SK-N-SH treated with all-trans-retinoic acid at 6 μM for 48 hours (cell line): ENCODE results near the gene TBXA2R.

Source experiments
- ARNTL ChIP-seq: fragments of 450-650 bp; formaldehyde crosslinking; IDR thresholded peaks from 2 replicates; pipeline ENCODE4 v1.5.0; 2020; ENCODE audit warnings: low read depth, mild to moderate bottlenecking, moderate library complexity, borderline replicate concordance
- ESRRG ChIP-seq: fragments of 250-450 bp; sonication (Bioruptor Pico); IDR thresholded peaks from 2 replicates; pipeline ENCODE4 v1.6.1; 2021; ENCODE audit warnings: mild to moderate bottlenecking
- RARB ChIP-seq: fragments of 250-450 bp; sonication (Bioruptor Pico); IDR thresholded peaks from 2 replicates; pipeline ENCODE4 v1.8.0; 2021; ENCODE audit warnings: mild to moderate bottlenecking, moderate library complexity
- SNAI2 ChIP-seq: fragments of 250-450 bp; sonication (Bioruptor Pico); IDR thresholded peaks from 2 replicates; pipeline ENCODE4 v1.5.0; 2020; ENCODE audit warnings: mild to moderate bottlenecking, moderate library complexity
- TCF4 ChIP-seq: fragments of 250-450 bp; sonication (Bioruptor Pico); IDR thresholded peaks from 2 replicates; pipeline ENCODE4 v1.8.0; 2021; ENCODE audit warnings: mild to moderate bottlenecking, moderate library complexity, borderline replicate concordance
- ZC3H10 ChIP-seq: fragments of 250-450 bp; sonication (Bioruptor Pico); IDR thresholded peaks from 2 replicates; pipeline ENCODE4 v1.5.1; 2021; ENCODE audit warnings: mild to moderate bottlenecking, moderate library complexity
- ZFP3 ChIP-seq: fragments of 250-450 bp; sonication (Bioruptor Pico); IDR thresholded peaks from 2 replicates; pipeline ENCODE4 v1.5.0; 2020; ENCODE audit warnings: mild to moderate bottlenecking, moderate library complexity
- ZFP30 ChIP-seq: fragments of 450-650 bp; formaldehyde crosslinking; IDR thresholded peaks from 2 replicates; pipeline ENCODE4 v1.5.0; 2022; ENCODE audit warnings: mild to moderate bottlenecking, moderate library complexity
- ZNF70 ChIP-seq: fragments of 450-650 bp; formaldehyde crosslinking; IDR thresholded peaks from 2 replicates; pipeline ENCODE4 v1.5.0; 2020; ENCODE audit warnings: mild to moderate bottlenecking, moderate library complexity
- ZNF8 ChIP-seq: fragments of 450-650 bp; formaldehyde crosslinking; IDR thresholded peaks from 2 replicates; pipeline ENCODE4 v1.5.0; 2020; ENCODE audit warnings: mild to moderate bottlenecking, moderate library complexity
- TF ChIP-seq, protein P1 (sequence below): fragments of 250-450 bp; sonication (Bioruptor Pico); IDR thresholded peaks from 2 replicates; pipeline ENCODE4 v1.8.0; 2020; ENCODE audit warnings: mild to moderate bottlenecking, moderate library complexity, borderline replicate concordance
- TF ChIP-seq, protein P2 (sequence below): fragments of 250-450 bp; sonication (Bioruptor Pico); IDR thresholded peaks from 2 replicates; pipeline ENCODE4 v1.5.1; 2020; ENCODE audit warnings: low read depth, mild to moderate bottlenecking, moderate library complexity

DNA sequence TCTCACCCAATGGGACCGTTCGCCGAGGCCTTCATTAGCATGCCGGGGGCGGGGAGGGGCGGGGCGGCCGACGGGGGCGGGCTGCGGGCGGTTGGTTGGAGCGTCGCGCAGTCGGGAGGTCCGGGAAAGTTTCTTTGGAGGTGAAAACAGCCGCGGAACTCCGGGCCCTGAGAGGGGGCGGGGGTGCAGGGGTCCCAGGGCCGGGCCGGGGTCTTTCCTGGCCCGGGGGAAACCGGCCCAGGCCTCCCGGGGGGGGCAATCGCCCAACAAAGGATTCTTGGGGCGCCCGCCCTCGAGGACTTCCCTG lies 33.9 kb downstream of the TBXA2R start, which contains the start of gene HMG20B:
- no peak for TF ChIP-seq ZNF8 (CRISPR knock-in tag)
- TF ChIP-seq, protein P1, sequence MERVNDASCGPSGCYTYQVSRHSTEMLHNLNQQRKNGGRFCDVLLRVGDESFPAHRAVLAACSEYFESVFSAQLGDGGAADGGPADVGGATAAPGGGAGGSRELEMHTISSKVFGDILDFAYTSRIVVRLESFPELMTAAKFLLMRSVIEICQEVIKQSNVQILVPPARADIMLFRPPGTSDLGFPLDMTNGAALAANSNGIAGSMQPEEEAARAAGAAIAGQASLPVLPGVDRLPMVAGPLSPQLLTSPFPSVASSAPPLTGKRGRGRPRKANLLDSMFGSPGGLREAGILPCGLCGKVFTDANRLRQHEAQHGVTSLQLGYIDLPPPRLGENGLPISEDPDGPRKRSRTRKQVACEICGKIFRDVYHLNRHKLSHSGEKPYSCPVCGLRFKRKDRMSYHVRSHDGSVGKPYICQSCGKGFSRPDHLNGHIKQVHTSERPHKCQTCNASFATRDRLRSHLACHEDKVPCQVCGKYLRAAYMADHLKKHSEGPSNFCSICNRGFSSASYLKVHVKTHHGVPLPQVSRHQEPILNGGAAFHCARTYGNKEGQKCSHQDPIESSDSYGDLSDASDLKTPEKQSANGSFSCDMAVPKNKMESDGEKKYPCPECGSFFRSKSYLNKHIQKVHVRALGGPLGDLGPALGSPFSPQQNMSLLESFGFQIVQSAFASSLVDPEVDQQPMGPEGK (CRISPR knock-in tag) = no peak
- TF ChIP-seq ZFP30 = no peak
- no peak for TF ChIP-seq ZFP3 (CRISPR knock-in tag)
- TF ChIP-seq RARB = no peak
- TF ChIP-seq ZC3H10 (CRISPR knock-in tag) = no peak
- no peak for TF ChIP-seq TCF4 (CRISPR knock-in tag)
- TF ChIP-seq SNAI2 (CRISPR knock-in tag) = no peak
- TF ChIP-seq ESRRG (CRISPR knock-in tag) = no peak
- TF ChIP-seq ARNTL = no peak
- TF ChIP-seq ZNF70 = no peak
- TF ChIP-seq, protein P2, sequence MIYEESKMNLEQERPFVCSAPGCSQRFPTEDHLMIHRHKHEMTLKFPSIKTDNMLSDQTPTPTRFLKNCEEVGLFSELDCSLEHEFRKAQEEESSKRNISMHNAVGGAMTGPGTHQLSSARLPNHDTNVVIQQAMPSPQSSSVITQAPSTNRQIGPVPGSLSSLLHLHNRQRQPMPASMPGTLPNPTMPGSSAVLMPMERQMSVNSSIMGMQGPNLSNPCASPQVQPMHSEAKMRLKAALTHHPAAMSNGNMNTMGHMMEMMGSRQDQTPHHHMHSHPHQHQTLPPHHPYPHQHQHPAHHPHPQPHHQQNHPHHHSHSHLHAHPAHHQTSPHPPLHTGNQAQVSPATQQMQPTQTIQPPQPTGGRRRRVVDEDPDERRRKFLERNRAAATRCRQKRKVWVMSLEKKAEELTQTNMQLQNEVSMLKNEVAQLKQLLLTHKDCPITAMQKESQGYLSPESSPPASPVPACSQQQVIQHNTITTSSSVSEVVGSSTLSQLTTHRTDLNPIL (CRISPR knock-in tag) = no peak
